HuH-7 (cell line): Measurements from ENCODE around the gene RUFY3.
A peak's percentile ranks its signal among the peaks of the same experiment; 100 is the strongest.
"Not testable (repeated sequence)": the region's sequence is repeated elsewhere in the genome, so short reads cannot be mapped to it uniquely, and the experiment has no call there.

Source experiments
- DNase-seq: peaks from one replicate; pipeline ENCODE4 v3.0.0; 2011; ENCODE audit warnings: low spot score

The RUFY3 gene

DNA sequence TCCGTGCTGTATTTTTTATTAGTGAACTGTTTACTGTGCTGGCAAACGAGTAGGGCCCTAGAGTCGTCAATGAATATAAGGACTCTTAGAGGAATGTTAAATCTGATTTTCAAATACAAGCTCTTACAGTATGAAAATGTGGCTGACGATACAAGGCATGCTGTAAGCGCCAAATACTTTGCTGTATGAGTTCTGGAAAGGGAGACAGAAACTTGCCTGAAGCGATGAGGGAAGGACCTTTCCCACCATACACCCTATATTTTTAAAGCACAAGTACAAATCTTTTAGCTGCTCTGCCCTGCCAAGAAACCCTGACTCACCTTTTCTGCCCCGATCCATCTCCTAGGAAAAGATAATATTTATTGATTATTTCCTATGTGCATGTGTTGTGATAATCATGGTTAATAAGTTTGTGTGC lies 15.7 kb upstream of the RUFY3 start:
- no peak for DNase-seq

DNA sequence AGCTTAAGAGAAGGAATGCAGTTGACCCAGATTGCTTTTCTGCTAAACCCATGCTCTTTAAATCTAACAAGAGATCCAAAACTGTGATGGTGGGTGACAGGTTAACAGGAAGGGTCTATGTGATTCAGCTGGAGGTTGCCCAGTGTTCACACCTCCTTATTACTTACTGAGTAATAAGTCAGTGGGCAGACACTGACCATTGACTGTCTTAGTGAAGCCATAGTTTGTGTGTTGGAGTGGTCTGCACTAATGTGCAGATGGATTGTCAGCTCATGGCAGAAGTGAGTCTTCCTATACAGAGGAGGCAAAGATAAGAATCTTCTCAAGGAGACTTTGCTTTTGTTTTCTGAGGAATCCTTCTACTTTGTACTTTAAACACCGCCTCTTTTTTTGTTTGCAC lies 15.2 kb upstream of the RUFY3 start:
- DNase-seq, result no peak

DNA sequence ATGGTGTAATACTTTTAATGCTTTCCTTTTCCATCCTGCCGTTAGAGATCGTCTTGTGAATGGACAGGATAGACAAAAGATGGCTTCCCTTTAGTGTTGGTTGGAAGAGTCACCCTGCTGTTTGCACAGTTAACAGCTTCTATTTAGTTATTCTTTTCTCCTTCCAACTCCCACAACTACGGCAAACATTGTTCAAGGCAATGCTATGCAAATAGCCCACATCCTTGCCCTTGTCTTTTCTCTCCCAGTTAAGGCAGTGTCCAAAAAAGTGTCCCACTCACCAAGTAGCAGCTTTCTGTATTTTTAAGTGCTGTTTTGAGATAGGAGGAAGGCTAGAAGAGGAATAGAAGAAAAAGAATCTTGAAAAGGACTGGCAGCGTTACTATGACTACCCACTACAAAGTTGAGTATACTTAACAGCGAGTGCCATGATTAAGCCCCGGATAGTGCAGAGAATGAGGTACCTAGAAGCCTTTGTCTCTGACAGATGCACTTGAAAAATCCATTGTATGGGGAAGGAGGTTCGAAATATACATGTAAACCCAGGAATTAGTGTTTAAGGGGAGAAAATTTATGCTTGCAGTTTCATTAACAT lies 12.1 kb upstream of the RUFY3 start:
- no peak for DNase-seq

DNA sequence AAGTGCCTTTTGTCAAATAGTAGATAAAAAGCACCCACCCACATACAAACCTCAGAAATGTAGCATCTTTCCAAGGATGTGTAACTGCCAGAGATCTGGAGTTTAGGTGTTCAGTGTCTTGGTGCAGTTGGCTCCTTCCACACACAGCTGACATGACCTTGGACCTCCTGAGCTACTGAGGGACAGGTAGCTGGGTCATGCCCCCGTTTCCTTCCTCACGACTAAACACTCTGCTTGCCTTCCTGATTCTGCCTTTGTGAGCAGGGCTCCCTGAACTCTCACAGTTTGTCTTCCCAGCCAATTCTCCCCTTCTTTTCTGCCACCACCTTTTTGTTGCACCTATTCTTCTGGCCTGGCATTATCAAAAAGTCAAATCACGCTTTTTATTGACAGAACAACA lies 10.2 kb upstream of the RUFY3 start:
- DNase-seq, result no peak

DNA sequence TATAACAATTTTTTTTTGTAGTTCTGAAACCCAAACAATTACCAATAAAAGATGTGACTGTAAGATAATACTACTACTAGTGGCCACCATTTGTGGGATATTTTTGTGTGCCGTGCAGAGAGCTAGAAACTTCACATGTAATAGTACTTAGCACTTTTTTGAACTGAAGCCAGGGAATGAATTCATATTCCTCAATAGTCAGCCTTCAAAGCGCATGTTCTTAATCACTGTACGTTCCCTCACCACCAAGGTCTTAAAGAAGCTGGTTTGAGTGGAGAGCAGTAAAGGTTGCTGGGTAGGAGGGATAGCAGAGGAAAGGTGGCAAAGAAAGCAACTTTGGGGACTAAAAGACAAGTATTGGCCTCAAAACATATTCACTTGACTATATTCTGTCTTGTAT lies 9.6 kb upstream of the RUFY3 start:
- DNase-seq, result no peak

DNA sequence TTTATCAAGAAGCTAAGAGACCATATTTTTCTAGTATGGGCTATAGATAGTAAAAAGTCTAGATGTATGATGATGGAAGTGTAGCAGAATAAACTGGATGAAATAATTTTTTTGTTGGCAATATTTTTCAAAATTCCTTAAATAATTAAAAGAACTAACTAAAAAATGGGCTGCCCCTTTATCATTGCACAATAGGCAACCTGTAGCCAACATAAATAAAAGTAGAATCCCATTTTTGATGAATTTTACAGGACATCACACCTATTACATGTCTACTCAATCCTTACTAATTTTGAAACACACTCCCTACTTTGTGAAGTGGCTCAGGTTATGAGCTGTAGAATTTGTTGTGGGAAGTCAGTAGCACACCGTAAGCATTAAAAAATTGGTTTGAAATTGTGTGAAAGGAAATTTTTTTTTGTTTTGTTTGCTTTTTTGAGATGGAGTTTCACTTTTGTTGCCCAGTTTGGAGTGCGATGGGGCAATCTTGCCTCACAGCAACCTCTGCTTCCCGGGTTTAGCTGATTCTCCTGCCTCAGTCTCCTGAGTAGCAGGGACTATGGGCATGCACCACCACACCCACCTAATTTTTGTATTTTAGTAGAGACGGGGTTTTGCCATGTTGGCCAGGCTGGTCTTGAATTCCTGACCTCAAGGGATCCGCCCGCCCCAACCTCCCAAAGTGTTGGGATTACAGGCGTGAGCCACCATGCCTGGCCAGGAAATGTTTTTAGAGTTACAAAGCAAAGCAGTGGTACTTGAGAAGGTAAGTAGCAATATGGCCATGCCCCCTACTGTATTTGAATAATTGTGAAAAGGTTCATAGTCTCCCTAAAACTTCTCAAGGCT lies 8.9 kb upstream of the RUFY3 start:
- DNase-seq, result no peak

DNA sequence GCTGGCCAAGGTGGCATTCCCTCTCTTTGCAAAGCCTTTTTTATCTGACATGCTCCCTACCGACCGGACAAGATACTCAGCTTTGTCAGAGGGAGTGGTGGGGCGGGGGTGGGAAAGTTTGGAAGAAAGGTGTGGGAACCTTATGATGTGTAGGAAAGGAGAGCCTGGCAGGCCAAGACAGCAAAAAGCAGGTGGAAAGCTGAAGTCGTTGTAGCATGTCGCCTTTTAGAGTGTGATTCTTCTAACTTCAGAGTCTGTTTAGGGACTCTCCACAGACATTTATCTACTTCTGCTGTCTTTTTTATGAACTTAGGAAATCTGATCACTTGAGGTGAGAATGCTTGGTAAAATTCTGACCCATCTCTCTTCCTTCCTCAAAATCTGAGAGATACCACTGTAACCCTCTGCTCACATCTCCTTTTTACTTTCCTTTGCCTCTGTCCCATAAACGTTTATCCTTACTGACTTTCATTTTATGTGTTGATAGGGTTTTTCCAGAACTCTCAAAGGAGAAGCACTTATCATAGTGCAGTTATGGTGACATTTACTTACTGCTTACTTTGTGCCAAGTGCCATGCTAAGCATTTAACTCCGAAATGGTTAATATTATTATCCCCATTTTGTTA lies 8.2 kb upstream of the RUFY3 start:
- no peak for DNase-seq

DNA sequence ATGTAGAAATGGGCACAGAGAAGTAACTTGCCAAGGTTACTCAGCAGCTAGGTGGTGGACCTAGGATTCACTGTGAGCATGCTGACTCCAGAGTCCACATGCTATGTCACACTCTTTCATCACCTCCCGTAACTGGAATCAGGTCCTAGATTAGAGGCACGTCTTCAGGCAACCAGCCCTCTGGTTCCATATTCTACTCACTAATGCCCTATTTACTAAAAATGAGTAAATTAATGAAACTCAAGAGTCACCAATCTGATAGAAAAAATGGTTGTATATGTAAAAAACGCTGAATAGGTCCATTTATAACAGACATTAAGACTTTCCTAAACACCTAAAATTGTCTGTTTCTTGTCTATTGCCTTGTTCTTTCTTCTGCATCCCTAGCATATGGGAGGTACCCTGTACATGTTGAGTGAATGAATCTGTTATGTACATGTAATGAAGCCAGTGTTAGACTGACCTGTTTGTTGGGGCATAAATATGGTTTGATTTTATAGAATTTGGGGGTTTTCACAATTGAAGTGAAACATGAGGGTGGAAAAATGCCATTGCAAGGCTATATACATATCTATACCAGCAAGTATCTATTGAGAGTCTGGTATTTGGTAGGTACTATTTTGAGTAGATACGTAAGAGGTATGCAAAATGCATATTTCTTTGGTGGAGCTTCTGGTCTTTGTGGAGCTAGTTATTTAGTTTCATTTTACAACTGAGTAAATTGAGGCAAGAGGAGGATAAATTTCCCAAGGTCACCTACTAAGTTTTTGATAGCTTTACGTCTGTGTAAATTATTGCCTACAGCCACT lies 7.5 kb upstream of the RUFY3 start:
- DNase-seq, result peak; percentile 40

DNA sequence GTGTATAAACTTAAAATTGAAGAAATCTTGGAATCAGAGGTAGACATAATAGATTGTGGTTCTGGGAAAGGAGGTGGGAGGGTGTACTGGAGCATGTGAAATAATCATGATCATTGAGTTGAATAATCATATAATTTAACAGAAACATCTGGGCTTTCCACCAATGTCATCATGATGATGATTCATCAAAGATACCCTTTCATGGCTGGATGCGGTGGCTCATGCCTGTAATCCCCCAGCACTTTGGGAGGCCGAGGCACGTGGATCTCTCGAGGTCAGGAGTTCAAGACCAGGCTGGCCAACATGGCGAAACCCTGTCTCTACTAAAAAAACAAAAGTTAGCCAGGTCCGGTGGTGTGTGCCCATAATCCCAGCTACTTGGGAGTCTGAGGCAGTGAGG lies 6.7 kb upstream of the RUFY3 start:
- no peak for DNase-seq

DNA sequence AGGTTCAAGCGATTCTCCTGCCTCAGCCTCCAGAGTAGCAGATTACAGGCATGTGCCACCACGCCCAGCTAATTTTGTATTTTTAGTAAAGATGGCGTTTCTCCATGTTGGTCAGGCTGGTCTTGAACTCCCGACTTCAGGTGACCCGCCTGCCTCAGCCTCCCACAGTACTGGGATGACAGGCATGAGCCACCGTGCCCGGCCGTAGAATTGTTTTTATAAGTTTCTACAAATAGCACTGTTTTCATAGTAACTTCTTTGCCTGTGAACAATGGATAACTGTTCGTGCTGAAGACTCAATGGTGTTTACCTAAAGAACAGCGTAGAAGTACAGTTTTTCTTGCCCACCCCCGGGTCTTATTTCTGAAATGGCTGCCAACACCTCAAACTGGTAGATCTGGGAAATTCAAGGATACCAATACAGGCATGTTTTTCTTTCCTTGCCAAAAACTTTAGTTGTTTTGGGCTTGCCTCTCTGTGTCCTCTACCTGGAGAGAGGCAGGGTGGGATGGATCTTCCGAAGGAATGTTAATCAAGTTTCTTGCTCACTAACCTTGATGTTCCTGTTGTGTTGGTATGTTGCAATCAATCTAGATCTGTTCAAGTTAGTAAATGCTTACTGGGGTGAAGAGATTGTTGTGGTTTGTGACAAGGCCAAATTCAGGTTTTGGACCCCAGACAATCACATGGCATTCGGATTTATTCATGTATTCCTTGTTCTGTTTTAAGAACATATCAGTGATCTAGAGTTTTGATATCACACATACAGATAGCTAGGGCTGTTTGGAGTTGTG lies 2.8 kb upstream of the RUFY3 start:
- DNase-seq, result no peak

DNA sequence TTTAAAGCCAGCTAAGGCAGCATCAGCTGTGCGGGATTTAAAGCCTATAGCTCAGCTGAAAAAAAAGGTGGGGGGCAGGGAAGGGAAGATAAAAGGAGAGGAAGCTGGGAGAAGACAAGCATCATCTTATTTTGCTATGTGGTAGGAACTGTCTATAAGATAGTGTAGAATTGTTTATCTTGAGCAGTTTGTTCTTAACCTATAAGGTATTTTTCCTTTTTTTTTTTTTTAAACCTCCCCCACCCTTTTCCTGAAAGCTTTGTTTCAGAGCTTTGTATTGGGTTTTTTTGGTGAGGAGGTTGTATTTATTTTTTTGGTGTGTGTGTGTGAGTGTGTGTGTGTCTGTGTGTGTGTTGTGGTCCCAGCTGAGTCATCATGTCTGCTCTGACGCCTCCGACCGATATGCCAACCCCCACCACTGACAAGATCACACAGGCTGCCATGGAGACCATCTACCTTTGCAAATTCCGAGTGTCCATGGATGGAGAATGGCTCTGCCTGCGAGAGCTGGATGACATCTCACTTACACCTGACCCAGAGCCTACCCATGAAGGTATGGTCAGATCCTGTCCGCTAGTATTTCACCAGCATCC lies 531 bp downstream of the RUFY3 start:
- DNase-seq, result no peak

DNA sequence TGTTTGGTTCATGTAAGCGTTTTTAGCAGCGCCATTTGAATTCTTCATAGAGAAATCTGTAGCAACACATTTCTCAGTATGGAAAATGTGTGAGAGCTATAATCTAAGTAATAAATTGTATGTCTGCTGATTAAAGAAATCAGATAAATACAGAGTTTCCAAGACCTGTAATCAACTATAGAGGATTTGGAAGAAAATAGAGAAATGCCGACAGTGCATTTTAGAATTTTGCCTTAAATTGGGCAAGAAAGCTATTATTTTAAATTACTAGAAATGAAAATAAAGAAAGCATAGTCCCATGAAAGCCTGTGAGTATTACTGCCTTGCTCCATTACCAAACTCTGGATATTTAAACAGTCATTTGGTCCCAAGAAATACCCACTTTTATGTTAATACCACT lies 2.7 kb downstream of the RUFY3 start:
- DNase-seq, result no peak

DNA sequence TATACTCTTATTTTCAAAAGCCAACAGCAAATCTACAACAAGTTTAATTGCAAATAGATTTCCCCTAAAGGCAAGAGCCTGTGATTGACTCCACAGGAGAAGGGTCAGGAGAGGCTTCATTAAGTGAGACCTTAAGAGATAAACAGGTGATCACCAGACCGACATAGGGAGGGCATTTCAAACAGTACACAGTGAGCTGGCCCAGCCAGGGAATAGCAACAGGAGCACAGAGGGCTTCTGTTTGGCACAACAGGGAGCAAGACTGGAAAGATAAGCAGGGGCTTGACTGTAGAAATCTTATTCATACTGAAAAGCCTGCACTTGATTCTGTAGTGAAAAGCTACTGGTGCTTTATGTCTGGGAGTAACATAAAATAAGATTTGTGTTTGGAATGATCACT lies 3.9 kb downstream of the RUFY3 start:
- DNase-seq, result no peak

DNA sequence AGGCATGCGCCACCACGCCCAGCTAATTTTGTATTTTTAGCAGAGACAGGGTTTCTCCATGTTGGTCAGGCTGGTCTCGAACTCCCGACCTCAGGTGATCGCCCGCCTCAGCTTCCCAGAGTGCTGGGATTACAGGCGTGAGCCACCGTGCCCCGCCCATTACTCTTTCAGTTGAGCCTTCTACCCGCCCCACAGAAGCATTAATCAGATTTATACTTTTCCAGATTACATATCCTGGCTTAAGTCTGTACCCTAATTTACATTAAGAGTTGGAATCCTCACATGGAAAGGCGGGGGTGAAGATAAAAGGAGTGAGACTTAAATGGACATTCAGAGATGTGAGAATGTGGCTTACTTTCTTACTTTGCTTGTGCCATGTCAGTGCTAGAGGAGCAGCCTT lies 4.8 kb downstream of the RUFY3 start:
- DNase-seq, result not testable (repeated sequence)

DNA sequence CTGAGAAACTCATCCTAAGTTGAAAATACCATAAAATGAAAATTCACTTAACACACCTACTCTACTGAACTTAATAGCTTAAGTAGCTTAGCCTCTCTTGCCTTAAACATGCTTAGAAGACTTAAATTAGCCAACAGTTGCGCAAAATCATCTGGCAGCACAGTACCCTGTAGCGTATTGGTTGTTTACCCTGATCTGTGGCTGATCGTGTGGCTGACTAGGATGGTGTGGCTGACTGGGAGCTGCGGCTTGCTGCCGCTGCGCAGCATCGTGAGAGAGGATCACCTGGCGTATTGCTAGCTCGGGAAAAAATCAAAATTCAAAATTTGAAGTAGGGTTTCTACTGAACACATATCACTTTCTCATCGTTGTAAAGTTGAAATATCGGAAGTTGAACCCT lies 6.3 kb downstream of the RUFY3 start:
- DNase-seq, result no peak

DNA sequence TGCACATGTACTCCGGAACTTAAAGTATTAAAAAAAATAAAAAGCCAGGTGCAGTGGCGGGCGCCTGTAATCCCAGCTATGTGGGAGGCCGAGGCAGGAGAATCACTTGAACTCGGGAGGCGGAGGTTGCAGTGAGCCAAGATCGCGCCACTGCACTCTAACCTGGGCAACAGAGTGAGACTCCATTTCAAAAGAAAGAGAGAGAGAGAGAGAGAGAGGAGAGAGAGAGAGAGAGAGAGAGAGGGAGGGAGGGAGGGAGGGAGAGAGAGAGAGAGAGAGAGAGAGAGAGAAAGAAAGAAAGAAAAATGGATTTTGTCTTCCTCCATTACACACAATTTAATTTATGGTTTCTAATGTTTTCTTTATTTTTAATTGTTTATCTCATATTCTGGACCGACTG lies 11.1 kb downstream of the RUFY3 start:
- DNase-seq, result not testable (repeated sequence)

DNA sequence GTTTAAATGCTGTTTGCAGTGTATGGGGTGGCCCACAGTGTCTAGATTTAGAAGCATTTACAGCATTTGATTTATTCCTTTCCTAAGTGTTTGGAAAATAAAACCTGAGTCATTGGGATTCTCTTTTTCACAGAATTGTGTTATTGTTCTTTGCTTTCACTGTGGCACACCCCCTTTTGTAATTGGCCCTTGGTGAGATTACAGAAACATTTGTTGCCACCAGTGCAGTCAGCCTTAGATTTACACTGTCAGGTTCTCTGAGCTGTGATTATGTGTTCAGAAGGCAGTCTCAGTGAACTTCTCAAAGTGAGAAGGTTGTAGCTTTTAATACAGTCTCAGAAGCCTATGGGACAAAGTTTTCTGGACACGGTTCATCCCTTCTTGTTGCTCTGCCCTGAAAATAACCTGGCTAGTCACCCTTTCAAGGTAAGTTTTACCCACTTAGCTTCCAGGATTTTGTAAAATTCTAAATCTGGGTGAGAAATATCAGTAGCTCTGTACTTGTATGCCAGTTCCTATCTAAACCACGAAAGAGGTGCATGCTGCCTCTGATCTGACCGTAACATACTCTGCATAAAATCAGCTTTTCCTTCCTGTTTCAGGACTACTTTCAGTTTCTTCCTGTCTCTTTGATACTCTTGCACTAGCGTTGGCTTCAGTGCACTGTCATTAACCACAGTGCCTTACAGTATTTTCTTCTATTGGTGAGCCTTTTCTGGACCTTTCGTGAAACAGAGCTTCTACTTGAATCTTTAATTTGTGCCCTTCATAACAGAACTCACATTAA lies 12.6 kb downstream of the RUFY3 start:
- no peak for DNase-seq

DNA sequence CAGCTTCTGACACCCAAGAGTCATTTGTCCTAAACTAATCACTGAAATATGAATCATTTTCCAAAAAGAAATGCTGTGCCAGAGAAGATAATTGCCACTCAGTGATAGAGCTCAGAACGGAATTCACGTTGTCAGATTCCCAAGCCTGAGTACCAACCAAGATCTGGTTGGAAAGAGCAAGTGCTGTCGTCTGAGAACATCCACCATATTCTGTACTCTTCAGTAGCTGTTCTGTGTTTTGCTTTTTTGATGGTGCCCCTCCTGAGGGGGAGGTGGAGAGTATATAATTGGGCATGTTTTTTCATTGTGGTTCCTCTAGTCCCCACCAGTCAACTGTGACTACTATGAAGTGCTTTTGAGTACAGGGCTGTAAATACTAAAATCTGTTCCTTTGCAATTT lies 13.2 kb downstream of the RUFY3 start:
- DNase-seq, result no peak

DNA sequence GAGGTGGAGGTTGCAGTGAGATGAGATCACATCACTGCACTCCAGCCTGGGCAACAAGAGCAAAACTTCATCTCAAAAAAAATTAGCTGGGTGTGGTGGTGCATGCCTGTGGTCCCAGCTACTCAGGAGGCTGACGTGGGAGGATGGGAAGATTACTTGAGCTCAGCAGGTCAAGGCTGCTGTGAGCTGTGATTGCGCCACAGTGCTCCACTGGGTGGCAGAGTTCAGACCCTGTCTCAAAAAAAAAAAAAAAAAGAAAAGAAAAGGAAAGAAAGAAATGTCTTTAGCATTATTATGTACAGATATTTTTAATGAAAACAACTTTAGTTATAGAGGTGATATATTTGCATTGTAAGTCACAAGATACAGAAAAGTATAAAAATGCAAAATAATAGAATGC lies 14.2 kb downstream of the RUFY3 start:
- not testable (repeated sequence) for DNase-seq

DNA sequence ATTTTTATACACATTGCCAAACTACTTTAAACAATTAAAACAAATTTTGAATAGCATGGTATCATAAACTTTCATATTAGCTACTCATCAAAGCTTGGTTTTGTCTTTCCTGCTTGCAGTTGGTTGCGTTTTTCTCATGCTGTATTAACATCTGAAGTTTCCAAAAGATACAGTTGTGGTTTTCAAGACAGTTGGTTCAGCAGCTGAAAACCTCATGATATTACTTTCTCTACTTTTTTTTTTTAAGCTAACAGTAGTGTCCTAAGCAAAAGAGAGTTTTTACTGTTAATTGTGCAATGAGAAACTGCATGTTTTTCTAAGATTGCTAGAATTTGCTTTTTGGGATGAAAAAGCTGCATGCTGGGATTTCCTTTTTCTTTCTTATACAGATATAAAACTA lies 15.2 kb downstream of the RUFY3 start:
- no peak for DNase-seq

DNA sequence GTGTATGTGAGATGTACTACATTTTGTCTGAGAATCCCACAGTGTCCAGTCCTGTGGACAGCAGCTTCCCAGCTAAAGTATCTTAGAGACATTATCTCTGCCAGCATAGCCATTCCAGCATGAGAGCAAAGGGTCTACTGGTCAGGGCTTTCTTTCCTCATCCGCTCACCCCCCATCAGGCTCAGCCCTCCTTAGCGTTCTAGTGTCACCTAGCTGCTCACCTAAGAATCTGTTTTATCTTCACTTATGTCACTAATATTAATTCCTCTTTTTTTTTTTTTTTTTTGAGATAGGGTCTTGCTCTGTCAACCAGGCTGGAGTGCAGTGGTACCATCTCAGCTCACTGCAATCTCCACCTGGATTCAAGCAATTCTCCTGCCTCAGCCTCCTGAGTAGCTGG lies 15.6 kb downstream of the RUFY3 start:
- no peak for DNase-seq
